IMR-90 (cell line): ENCODE measurements around the gene LRRK2. TPM values are rescaled to one million over a fixed set of nuclear protein-coding genes. Genes with fewer than 3 reads are reported as not detected.

ENCODE experiments used
- ATAC-seq: fragments of 200-7000 bp; cut with Tn5 transposase; 2 replicates; pipeline ENCODE4 v1.9.1; 2020; ENCODE audit warnings: low read depth, mild to moderate bottlenecking, moderate library complexity
- BruUV-seq: library from RNA; stranded (reverse); fragments of 400-500 nt; replicated peaks from 2 replicates; lab custom pipeline; 2021; lab: Mats Ljungman, UMichigan
- CTCF ChIA-PET: fragments of 300-600 bp; formaldehyde crosslinking; extraction: SDS; loops from one replicate; lab custom pipeline; 2021; ENCODE audit warnings: antibody characterized with exemption; lab: Yijun Ruan, JAX
- POLR2A ChIA-PET: fragments of 300-600 bp; sonication (Branson Sonifier 250); formaldehyde crosslinking; loops from one replicate; lab custom pipeline; 2022; ENCODE audit warnings: antibody characterized with exemption; ENCODE audit not compliant: unreplicated experiment; lab: Charles Lee
- DNase-seq: peaks from one replicate; pipeline ENCODE4 v3.0.0; 2013
- H2AFZ ChIP-seq: replicated peaks from 2 replicates; pipeline ENCODE3; 2013; ENCODE audit warnings: low read length, mild to moderate bottlenecking; ENCODE audit not compliant: poor library complexity
- H2AK5ac ChIP-seq: 2 replicates; pipeline ENCODE4 v1.6.1; 2013; ENCODE audit warnings: low read depth, low read length, inconsistent platforms
- H2AK9ac ChIP-seq: replicated peaks from 2 replicates; pipeline ENCODE3; 2013; ENCODE audit warnings: mild to moderate bottlenecking, low read depth, low read length, moderate library complexity; ENCODE audit not compliant: poor library complexity
- H2BK120ac ChIP-seq: 2 replicates; pipeline ENCODE4 v1.6.1; 2013; ENCODE audit warnings: low read depth, low read length, inconsistent platforms
- H2BK15ac ChIP-seq: 3 replicates; pipeline ENCODE4 v1.6.1; 2013; ENCODE audit warnings: low read depth, low read length, inconsistent platforms
- H2BK20ac ChIP-seq: 2 replicates; pipeline ENCODE4 v1.6.1; 2013; ENCODE audit warnings: low read depth, mild to moderate bottlenecking, inconsistent platforms, low read length, moderate library complexity
- H2BK5ac ChIP-seq: 2 replicates; pipeline ENCODE4 v1.6.1; 2013; ENCODE audit warnings: mild to moderate bottlenecking, low read depth, low read length, inconsistent platforms; ENCODE audit not compliant: poor library complexity, severe bottlenecking
- H3K14ac ChIP-seq: replicated peaks from 2 replicates; pipeline ENCODE4 v1.6.1; 2013; ENCODE audit warnings: low read depth, low read length, inconsistent platforms
- H3K18ac ChIP-seq: 2 replicates; pipeline ENCODE4 v1.6.1; 2013; ENCODE audit warnings: low read depth, low read length, control low read depth
- H3K23ac ChIP-seq: 2 replicates; pipeline ENCODE4 v1.6.1; 2013; ENCODE audit warnings: low read depth, low read length, inconsistent platforms
- H3K27ac ChIP-seq: 2 replicates; pipeline ENCODE4 v1.5.1; 2013; ENCODE audit warnings: mild to moderate bottlenecking, control low read depth, low read length; ENCODE audit not compliant: insufficient read depth
- H3K27me3 ChIP-seq: 2 replicates; pipeline ENCODE4 v1.6.1; 2013; ENCODE audit warnings: low read length; ENCODE audit not compliant: control insufficient read depth, insufficient read depth
- H3K36me3 ChIP-seq: 2 replicates; pipeline ENCODE4 v1.6.1; 2013; ENCODE audit warnings: low read length, mixed read lengths; ENCODE audit not compliant: control insufficient read depth, insufficient read depth
- H3K4ac ChIP-seq: 2 replicates; pipeline ENCODE4 v1.6.1; 2013; ENCODE audit warnings: low read depth, low read length, inconsistent platforms
- H3K4me1 ChIP-seq: 2 replicates; pipeline ENCODE4 v1.6.1; 2013; ENCODE audit warnings: low read length, mixed read lengths; ENCODE audit not compliant: control insufficient read depth, insufficient read depth
- H3K4me2 ChIP-seq: 2 replicates; pipeline ENCODE4 v1.6.1; 2013; ENCODE audit warnings: low read depth, mild to moderate bottlenecking, control low read depth, low read length, moderate library complexity
- H3K4me3 ChIP-seq: 2 replicates; pipeline ENCODE4 v1.5.1; 2013; ENCODE audit warnings: low read depth, mild to moderate bottlenecking, control low read depth, low read length, moderate library complexity; ENCODE audit not compliant: insufficient read depth
- H3K56ac ChIP-seq: 2 replicates; pipeline ENCODE4 v1.6.1; 2013; ENCODE audit warnings: low read length, inconsistent platforms; ENCODE audit not compliant: insufficient read depth; ENCODE audit errors: extremely low read depth
- H3K79me1 ChIP-seq, 2 experiments: 2 replicates each; pipeline ENCODE4 v1.6.1; 2013; ENCODE audit warnings: low read length in 2 of 2, inconsistent platforms in 1 of 2, low read depth in 1 of 2
- H3K9ac ChIP-seq: 2 replicates; pipeline ENCODE4 v1.6.1; 2013; ENCODE audit warnings: low read depth, low read length, control low read depth
- H3K9me1 ChIP-seq: 2 replicates; pipeline ENCODE4 v1.6.1; 2013; ENCODE audit warnings: low read length, inconsistent platforms; ENCODE audit not compliant: insufficient read depth
- H3K9me3 ChIP-seq: 2 replicates; pipeline ENCODE4 v1.6.1; 2013; ENCODE audit warnings: low read length; ENCODE audit not compliant: control insufficient read depth, insufficient read depth
- H4K20me1 ChIP-seq: 2 replicates; pipeline ENCODE4 v1.6.1; 2013; ENCODE audit warnings: low read length, inconsistent platforms; ENCODE audit not compliant: insufficient read depth
- H4K5ac ChIP-seq: 2 replicates; pipeline ENCODE4 v1.6.1; 2013; ENCODE audit warnings: mild to moderate bottlenecking, low read depth, low read length, control low read depth
- H4K8ac ChIP-seq, 2 experiments: 2 replicates each; pipeline ENCODE4 v1.6.1; 2013; ENCODE audit warnings: low read depth in 2 of 2, low read length in 2 of 2, control low read depth in 1 of 2, inconsistent platforms in 1 of 2
- H4K91ac ChIP-seq: 2 replicates; pipeline ENCODE4 v1.6.1; 2013; ENCODE audit warnings: low read depth, low read length, inconsistent platforms; ENCODE audit not compliant: insufficient read depth
- BHLHE40 ChIP-seq: fragments of 150-350 bp; IDR thresholded peaks from 2 replicates; pipeline ENCODE4 v1.6.1; 2016; ENCODE audit warnings: mild to moderate bottlenecking, low read depth, low read length
- CHD1 ChIP-seq: IDR thresholded peaks from 2 replicates; pipeline ENCODE4 v1.6.1; 2012; ENCODE audit warnings: low read depth, low read length, improper control_type of control experiment
- CTCF ChIP-seq: conservative IDR thresholded peaks from 2 replicates; pipeline ENCODE4 v1.5.1; 2012; ENCODE audit warnings: mild to moderate bottlenecking, low read depth, low read length, improper control_type of control experiment
- ELK1 ChIP-seq: fragments of 150-350 bp; IDR thresholded peaks from 2 replicates; pipeline ENCODE4 v1.6.1; 2016; ENCODE audit warnings: low read depth, mild to moderate bottlenecking, low read length, moderate library complexity, borderline replicate concordance
- FOS ChIP-seq: fragments of 150-350 bp; IDR thresholded peaks from 2 replicates; pipeline ENCODE4 v1.6.1; 2016; ENCODE audit warnings: low read depth, low read length
- MAFK ChIP-seq: IDR thresholded peaks from 2 replicates; pipeline ENCODE4 v1.6.1; 2012; ENCODE audit warnings: low read depth, low read length, improper control_type of control experiment
- MXI1 ChIP-seq: IDR thresholded peaks from 2 replicates; pipeline ENCODE4 v1.6.1; 2012; ENCODE audit warnings: low read depth, mild to moderate bottlenecking, low read length, moderate library complexity, borderline replicate concordance
- NFE2L2 ChIP-seq: fragments of 150-350 bp; IDR thresholded peaks from 2 replicates; pipeline ENCODE4 v1.6.1; 2016; ENCODE audit warnings: low read depth, mild to moderate bottlenecking, low read length
- POLR2A ChIP-seq: IDR thresholded peaks from 2 replicates; pipeline ENCODE4 v1.6.1; 2012; ENCODE audit warnings: mild to moderate bottlenecking, low read depth, low read length
- RAD21 ChIP-seq: IDR thresholded peaks from 2 replicates; pipeline ENCODE4 v1.6.1; 2012; ENCODE audit warnings: low read length, improper control_type of control experiment
- RCOR1 ChIP-seq: IDR thresholded peaks from 2 replicates; pipeline ENCODE4 v1.6.1; 2012; ENCODE audit warnings: mild to moderate bottlenecking, low read length, improper control_type of control experiment; ENCODE audit not compliant: insufficient replicate concordance
- RFX5 ChIP-seq: IDR thresholded peaks from 2 replicates; pipeline ENCODE4 v1.8.0; 2012; ENCODE audit warnings: low read depth, mild to moderate bottlenecking, low read length, moderate library complexity
- SMC3 ChIP-seq: fragments of 150-350 bp; IDR thresholded peaks from 2 replicates; pipeline ENCODE4 v1.6.1; 2016; ENCODE audit warnings: low read depth, mild to moderate bottlenecking, antibody characterized with exemption, low read length, moderate library complexity
- WGBS, 2 experiments: methylation state at CpG; one replicate each; pipeline versions ENCODE4 v1.1.5 to v1.1.7; 2013; ENCODE audit warnings: missing lambda C conversion rate in 2 of 2; ENCODE audit not compliant: insufficient read length in 1 of 2; ENCODE audit errors: extremely low coverage in 2 of 2; 5-methylcytosine and 5-hydroxymethylcytosine counted together
- dilution Hi-C: fragments of 300-500 bp; cut with HindIII; formaldehyde crosslinking; loops from one replicate; pipeline ENCODE4 v1.14.3; 2018; ENCODE audit warnings: low sequenced_read_pairs; ENCODE audit not compliant: unreplicated experiment
- in situ Hi-C: fragments of 300-500 bp; cut with MboI; formaldehyde crosslinking; loops from 3 replicates; pipeline ENCODE4 v1.14.3; 2019; ENCODE audit warnings: low sequenced_read_pairs, inconsistent platforms, mixed read lengths
- intact Hi-C: fragments of 100-400 bp; cut with micrococcal nuclease; formaldehyde crosslinking; loops from 2 replicates; pipeline ENCODE4 v1.10.0; 2022
- polyA plus RNA-seq, 3 experiments: library from polyadenylated mRNA; depleted of rRNA; stranded (reverse); fragments of >200 nt; gene quantifications; 2 replicates each; pipeline ENCODE4 v1.2.3, GENCODE V29; 2012; ENCODE audit warnings: low replicate concordance in 1 of 3
- total RNA-seq: library from RNA; depleted of rRNA; stranded (reverse); fragments of >200 nt; gene quantifications from 2 replicates; pipeline ENCODE4 v1.2.3, GENCODE V29; 2012

LRRK2 gene
- total and polyA plus RNA-seq, 2 of the 4 experiments (the other 2 are of a cell fraction), result 0.17 to 0.54 TPM

GRCh38 chr12:40327535-40327934 lies 102.7 kb downstream of the LRRK2 start:
- no peak overlapping the region for H3K4me3 ChIP-seq
- no peaks in the 10 kb centered on the region for H3K79me1 ChIP-seq
- H3K14ac ChIP-seq, result no peak overlapping the region
- ChIA-PET CTCF (no interaction called here), POLR2A (no interaction called here)
- H3K23ac ChIP-seq, result no peak overlapping the region
- TF ChIP-seq MAFK (no peak), FOS (no peak), ELK1 (no peak), NFE2L2 (no peak), MXI1 (no peak), RCOR1 (no peak), CHD1 (no peak), BHLHE40 (no peak), CTCF (no peak), RAD21 (no peak), RFX5 (no peak), POLR2A (no peak), SMC3 (no peak)
- no TSS peak for BruUV-seq
- no peak overlapping the region for H3K4me2 ChIP-seq
- no peaks in the 10 kb centered on the region for H3K9me1 ChIP-seq
- 67% methylated on average over 1 of the region's 3 CpGs; no CpG with 5 or more reads in 1 of the 2 experiments for WGBS, 2 experiments
- no peak overlapping the region for H2BK5ac ChIP-seq
- H4K8ac ChIP-seq, result no peak overlapping the region
- no peak for ATAC-seq
- no peak overlapping the region for H3K4ac ChIP-seq
- H2BK120ac ChIP-seq, result no peak overlapping the region
- dilution Hi-C loops, result no loop called here
- no peaks in the 10 kb centered on the region for H3K27me3 ChIP-seq
- no peak overlapping the region for H4K5ac ChIP-seq
- in situ Hi-C loops, result no loop called here
- no peak overlapping the region for H2BK15ac ChIP-seq
- H2BK20ac ChIP-seq, result no peak overlapping the region
- no peak overlapping the region for H2AFZ ChIP-seq
- intact Hi-C loops, result no loop called here
- H3K18ac ChIP-seq, result no peak overlapping the region
- H2AK5ac ChIP-seq, result no peak overlapping the region
- no peaks in the 10 kb centered on the region for H3K9me3 ChIP-seq
- no peak overlapping the region for H4K91ac ChIP-seq
- DNase-seq, result no peak
- no peak overlapping the region for H2AK9ac ChIP-seq
- no peaks in the 10 kb centered on the region for H3K36me3 ChIP-seq
- H4K20me1 ChIP-seq, result no peaks in the 10 kb centered on the region
- no peak overlapping the region for H3K56ac ChIP-seq
- H3K9ac ChIP-seq, result no peak overlapping the region
- H3K4me1 ChIP-seq, result no peaks in the 10 kb centered on the region
- no peak overlapping the region for H3K27ac ChIP-seq
